GM19467 (cell line): ENCODE data around the gene FBXL7.

ENCODE experiments used
- ATAC-seq: cut with Tn5 transposase; IDR thresholded peaks from one replicate; pipeline ENCODE4 v1.9.1; 2021; ENCODE audit warnings: mild to moderate bottlenecking, moderate library complexity; ENCODE audit not compliant: unreplicated experiment

FBXL7 gene

GRCh38 chr5:15983392-15983791, 483.4 kb downstream of the FBXL7 start:
- no peak for ATAC-seq
